Heart left ventricle (tissue), 16 donors: ENCODE data around the gene C6orf47. TPM values are rescaled to one million over a fixed set of nuclear protein-coding genes. Genes with fewer than 3 reads are reported as not detected.
A peak's percentile ranks its signal among the peaks of the same experiment; 100 is the strongest.

Experiments
- ATAC-seq, 4 donors: fragments of 200-7000 bp; cut with Tn5 transposase; one replicate each; pipeline ENCODE4 v1.9.1; 2020 to 2022; ENCODE audit warnings: moderate library complexity in 4 of 4, mild to moderate bottlenecking in 3 of 4, moderate number of reproducible peaks in 1 of 4
- DNase-seq, 5 donors: peaks; one replicate each; pipeline ENCODE4 v3.0.0-alpha.2; 2020
- H3K27ac ChIP-seq, 12 donors: fragments of 200-600 bp; sonication (generic) in 4 of 12; one replicate each; pipeline versions ENCODE4 v1.5.0 to v1.8.0; 2016 to 2022; ENCODE audit warnings: mild to moderate bottlenecking in 2 of 12
- H3K27me3 ChIP-seq, 9 donors: fragments of 200-600 bp; sonication (generic) in 2 of 9; one replicate each; pipeline versions ENCODE4 v1.5.1 to v1.8.0; 2016 to 2022; ENCODE audit warnings: mild to moderate bottlenecking in 3 of 9
- H3K36me3 ChIP-seq, 9 donors: fragments of 200-600 bp; sonication (generic) in 2 of 9; one replicate each; pipeline versions ENCODE4 v1.5.0 to v1.8.0; 2018 to 2022; ENCODE audit warnings: mild to moderate bottlenecking in 2 of 9
- H3K4me1 ChIP-seq, 12 donors: fragments of 200-600 bp; sonication (generic) in 4 of 12; one replicate each; pipeline versions ENCODE4 v1.5.0 to v1.8.0; 2016 to 2022; ENCODE audit warnings: mild to moderate bottlenecking in 3 of 12
- H3K4me3 ChIP-seq, 12 donors: fragments of 200-600 bp; sonication (generic) in 4 of 12; one replicate each; pipeline versions ENCODE4 v1.5.0 to v1.8.0; 2017 to 2022; ENCODE audit warnings: mild to moderate bottlenecking in 9 of 12, moderate library complexity in 4 of 12
- H3K9me3 ChIP-seq, 12 donors: fragments of 200-600 bp; sonication (generic) in 4 of 12; one replicate each; pipeline versions ENCODE4 v1.5.0 to v1.8.0; 2016 to 2022; ENCODE audit warnings: mild to moderate bottlenecking in 1 of 12
- CTCF ChIP-seq, 12 donors: fragments of 200-600 bp; sonication (generic) in 4 of 12; IDR thresholded peaks; one replicate each; pipeline versions ENCODE4 v1.5.0 to v1.8.0; 2018 to 2022; ENCODE audit warnings: antibody characterized with exemption in 12 of 12, mild to moderate bottlenecking in 5 of 12
- POLR2A ChIP-seq, 2 donors: fragments of 450-650 bp; IDR thresholded peaks; one replicate each; pipeline ENCODE4 v1.6.1; 2017; ENCODE audit warnings: antibody characterized with exemption in 2 of 2, mild to moderate bottlenecking in 2 of 2, moderate library complexity in 2 of 2
- WGBS, 4 donors: extraction: QIAGEN DNeasy Blood & Tissue Kit in 2 of 4; methylation state at CpG; one replicate each; pipeline versions ENCODE4 v1.1.5 to v1.1.7; 2013 to 2018; 5-methylcytosine and 5-hydroxymethylcytosine counted together
- intact Hi-C, 10 donors: fragments of 100-400 bp; cut with DNase I; formaldehyde crosslinking; loops; one replicate each; pipeline versions ENCODE4 v1.11.1 to v1.14.2; 2022
- polyA plus RNA-seq, 2 donors: library from polyadenylated mRNA; stranded (reverse); fragments of 200-250 nt; gene quantifications; one replicate each; pipeline ENCODE4 v1.2.3, GENCODE V29; 2013
- total RNA-seq, 9 donors: library from RNA; depleted of rRNA in 2 of 9; stranded (reverse); fragments of >200 nt in 2 of 9; fragmentation: NEBNext Ultra II Directional in 3 of 9; extraction: Animal tissue kit (Norgen Biotek cat#: 25700) in 3 of 9; gene quantifications; one replicate each; pipeline versions ENCODE4 v1.1.0 to v1.2.4, GENCODE V29; 2016 to 2023
- donor health status: ischemic (EF 13 %, LVEDD 7.1; RV severe dilation, severe dysfunction).
- donor health status: healthy with polysubstance abuse.
- donor health status: DM: no; HTN: yes; CAD: no.
- donor health status: DM: no; HTN: no; CAD: no.
- donor health status: ischemic (EF 25% LVEDD 6.9; RV normal size, moderate dysfunction).
- donor health status: ischemic (EF 25% LVEDD 5.7; RV mildly dilated, moderate dysfunction).
- donor health status: healthy.
- donor health status: DM: yes; HTN: yes; CAD: no.
- donor health status: ischemic (EF 35%, LVEDD 5.7; RV mildly dilated, moderate dysfunction).
- donor health status: nonischemic (EF 11% LVEDD 7.7; RV severe dilation, severe dysfunction).
- donor health status: DM: yes; HTN: yes; CAD: no.
- donor health status: PGD.
- donor health status: ischemic (EF 29% LVEDD 5.4; RV normal size, mild dysfunction).
- donor health status: nonischemic (EF 23%, LVEDD 6.1; RV moderate dilation, normal function).

Gene C6orf47
- total and polyA plus RNA-seq, 11 donors: 16.5 to 30.9 (median 20.0) TPM

- Histone ChIP-seq H3K4me3 (peak within 1 kb of the TSS; percentile 28 to 74 (median 58)), H3K27me3 (no peaks in the 10 kb centered on the region), H3K36me3 (peaks cover 0 to 14% (median 6%) of the 10 kb centered on the region in 9 donors), H3K9me3 (no peaks in the 10 kb centered on the region), H3K4me1 (peaks cover 0 to 26% (median 14%) of the 10 kb centered on the region in 12 donors), H3K27ac (peak within 1 kb of the TSS in 11 of 12 donors; percentile 9 to 83 (median 63))
- WGBS, 4 donors: 11 to 14% (median 13%) methylated on average over 17 of the region's 17 CpGs
- ATAC-seq (peak; percentile 75 to 92 (median 88)), DNase-seq (peak; percentile 82 to 90 (median 85))
- TF ChIP-seq CTCF (IDR thresholded peaks at IDR 0.05): peak; percentile 54 to 85 (median 78)
- TF ChIP-seq POLR2A (IDR thresholded peaks at IDR 0.05): no peak
- intact Hi-C loops: loop anchor here (1.0 to 10.0 kb wide), 15 partner anchors 47 to 274 kb away; partner anchors contain the start of genes DDAH2 (in 3 of the 10), NELFE (in 3 of the 10), SKIC2 (in 3 of the 10) and SAPCD1 (in 2 of the 10)
These were observed 19.9 kb upstream of the C6orf47 start, which contains the start of gene LY6G5C for GRCh38 chr6:31680226-31681134. Gene LY6G5C, minus strand, starts transcription at chr6:31681067. Its CDS starts 694 bp downstream, at chr6:31680373.

DNA sequence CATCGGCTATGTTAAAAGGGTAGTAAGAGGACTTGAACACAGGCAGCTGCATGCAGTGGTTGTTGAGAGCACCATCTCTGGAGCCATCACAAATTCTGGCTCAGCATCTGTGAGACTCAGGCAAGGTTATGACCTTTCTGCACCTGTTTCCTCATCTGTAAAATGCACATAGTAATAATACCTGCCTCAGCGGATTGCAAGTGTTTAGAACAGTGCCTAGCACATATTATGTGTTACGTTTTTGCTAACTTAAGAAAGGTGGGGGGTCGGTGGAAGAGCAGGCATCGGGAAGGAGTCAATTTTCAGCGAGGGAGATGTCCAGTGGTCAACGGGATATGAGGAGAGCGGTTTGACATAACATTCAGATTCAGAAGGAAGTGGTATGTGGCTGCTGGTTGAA, 17.4 kb upstream of the C6orf47 start:
- DNase-seq: no peak
- intact Hi-C loops: loop anchor here in 1 of 10 donors (5.0 kb wide), 1 partner anchor 199 kb away; the partner anchor contains the start of gene SLC44A4
- Histone ChIP-seq H3K4me3 (no peak overlapping the region), H3K4me1 (peaks cover 0 to 21% (median 14%) of the 10 kb centered on the region in 12 donors), H3K27me3 (no peaks in the 10 kb centered on the region), H3K9me3 (no peaks in the 10 kb centered on the region), H3K27ac (no peak overlapping the region), H3K36me3 (peaks cover 0 to 22% (median 8%) of the 10 kb centered on the region in 9 donors)
- 77 to 81% (median 78%) methylated on average over 8 of the region's 8 CpGs for WGBS, 4 donors
- ATAC-seq: no peak
- TF ChIP-seq POLR2A (IDR thresholded peaks at IDR 0.05) (no peak), CTCF (IDR thresholded peaks at IDR 0.05) (no peak)

GRCh38 chr6:31676904-31677303, 16.3 kb upstream of the C6orf47 start:
- peaks cover 0 to 19% (median 13%) of the 10 kb centered on the region in 12 donors for H3K4me1 ChIP-seq
- H3K27ac ChIP-seq: no peak overlapping the region
- no peak for DNase-seq
- WGBS, 4 donors: 73 to 83% (median 79%) methylated on average over 6 of the region's 6 CpGs
- H3K4me3 ChIP-seq: no peak overlapping the region
- peaks cover 0 to 32% (median 18%) of the 10 kb centered on the region in 9 donors for H3K36me3 ChIP-seq
- no peaks in the 10 kb centered on the region for H3K9me3 ChIP-seq
- intact Hi-C loops: loop anchor here in 1 of 10 donors (5.0 kb wide), 1 partner anchor 200 kb away; the partner anchor contains the start of gene SLC44A4
- no peak for TF ChIP-seq POLR2A (IDR thresholded peaks at IDR 0.05)
- TF ChIP-seq CTCF (IDR thresholded peaks at IDR 0.05): no peak
- ATAC-seq: no peak
- no peaks in the 10 kb centered on the region for H3K27me3 ChIP-seq
